CD14-positive monocyte (primary cell): Measurements from ENCODE around the gene ZNF557. TPM values are rescaled to one million over a fixed set of nuclear protein-coding genes. Genes with fewer than 3 reads are reported as not detected.

ENCODE experiments used
- DNase-seq, 3 donors: peaks; one replicate each; pipeline ENCODE4 v3.0.0-alpha.2; 2011 to 2022
- H2AFZ ChIP-seq: 2 replicates; pipeline ENCODE4 v1.6.0; 2012; ENCODE audit warnings: mild to moderate bottlenecking, low read depth, low read length, inconsistent platforms; ENCODE audit not compliant: insufficient read depth, poor library complexity, severe bottlenecking
- H3K27ac ChIP-seq, 2 donors: 1 replicate in 1 of 2; 2 replicates in 1 of 2; pipeline ENCODE4 v1.5.1; 2012 to 2013; ENCODE audit warnings: low read length in 2 of 2, control low read depth in 1 of 2, inconsistent platforms in 1 of 2, low read depth in 1 of 2, mild to moderate bottlenecking in 1 of 2
- H3K27me3 ChIP-seq, 2 donors: one replicate each; pipeline versions ENCODE4 v1.6.0 to v1.6.1; 2011 to 2013; ENCODE audit warnings: low read length in 2 of 2; ENCODE audit not compliant: control insufficient read depth in 2 of 2, insufficient read depth in 2 of 2
- H3K36me3 ChIP-seq, 2 donors: replicated peaks in 1 of 2; 1 replicate in 1 of 2; 2 replicates in 1 of 2; pipeline versions ENCODE4 v1.5.1 to v1.6.1; 2012 to 2013; ENCODE audit warnings: low read length in 2 of 2, control low read depth in 1 of 2, inconsistent platforms in 1 of 2, mild to moderate bottlenecking in 1 of 2; ENCODE audit not compliant: insufficient read depth in 2 of 2, control insufficient read depth in 1 of 2
- H3K4me1 ChIP-seq, 2 donors: 1 replicate in 1 of 2; 2 replicates in 1 of 2; pipeline versions ENCODE4 v1.5.1 to v1.6.1; 2012 to 2013; ENCODE audit warnings: low read length in 2 of 2, control low read depth in 1 of 2, inconsistent platforms in 1 of 2, mild to moderate bottlenecking in 1 of 2, moderate library complexity in 1 of 2; ENCODE audit not compliant: insufficient read depth in 2 of 2, control insufficient read depth in 1 of 2
- H3K4me2 ChIP-seq: replicated peaks from 2 replicates; pipeline ENCODE3; 2012; ENCODE audit warnings: low read length, moderate library complexity, mild to moderate bottlenecking; ENCODE audit not compliant: poor library complexity, severe bottlenecking; ENCODE audit errors: extremely low read depth
- H3K4me3 ChIP-seq, 3 experiments: fragments of 200-600 bp in 1 of 3; sonication (generic) in 1 of 3; replicated peaks in 1 of 3; 1 replicate in 2 of 3; 2 replicates in 1 of 3; pipeline ENCODE4 v1.5.1; 2011 to 2013; ENCODE audit warnings: low read length in 3 of 3, mild to moderate bottlenecking in 3 of 3, control low read depth in 2 of 3, low read depth in 2 of 3, inconsistent platforms in 1 of 3, moderate library complexity in 1 of 3
- H3K79me2 ChIP-seq: 2 replicates; pipeline ENCODE4 v1.6.0; 2012; ENCODE audit warnings: mild to moderate bottlenecking, control low read depth, inconsistent platforms, low read length, moderate library complexity; ENCODE audit not compliant: insufficient read depth
- H3K9ac ChIP-seq: 2 replicates; pipeline ENCODE4 v1.6.0; 2017; ENCODE audit warnings: low read length, mild to moderate bottlenecking; ENCODE audit not compliant: insufficient read depth, poor library complexity, severe bottlenecking
- H3K9me3 ChIP-seq, 2 donors: replicated peaks in 1 of 2; 1 replicate in 1 of 2; 2 replicates in 1 of 2; pipeline versions ENCODE4 v1.5.1 to v1.6.1; 2012 to 2013; ENCODE audit warnings: low read length in 2 of 2, control low read depth in 1 of 2; ENCODE audit not compliant: control insufficient read depth in 1 of 2, insufficient read depth in 1 of 2
- H4K20me1 ChIP-seq: 2 replicates; pipeline ENCODE4 v1.6.0; 2012; ENCODE audit warnings: mild to moderate bottlenecking, low read length, control low read depth, moderate library complexity; ENCODE audit not compliant: insufficient read depth
- H3K27ac Mint-ChIP-seq, 7 donors: one replicate each; pipeline ENCODE4 v1.8.0; 2020; ENCODE audit warnings: mild to moderate bottlenecking in 7 of 7, mixed read lengths in 7 of 7, moderate library complexity in 6 of 7, inconsistent platforms in 2 of 7
- H3K27me3 Mint-ChIP-seq, 3 donors: one replicate each; pipeline ENCODE4 v1.8.0; 2021 to 2022; ENCODE audit warnings: low read depth in 3 of 3, mild to moderate bottlenecking in 3 of 3, mixed read lengths in 3 of 3, moderate library complexity in 3 of 3, inconsistent platforms in 1 of 3
- H3K36me3 Mint-ChIP-seq, 2 donors: one replicate each; pipeline ENCODE4 v1.8.0; 2020; ENCODE audit warnings: mixed read lengths in 2 of 2, inconsistent platforms in 1 of 2, mild to moderate bottlenecking in 1 of 2
- H3K4me1 Mint-ChIP-seq: one replicate; pipeline ENCODE4 v1.8.0; 2020; ENCODE audit warnings: mild to moderate bottlenecking, mixed read lengths
- H3K4me3 Mint-ChIP-seq, 2 donors: one replicate each; pipeline ENCODE4 v1.8.0; 2020; ENCODE audit warnings: mild to moderate bottlenecking in 2 of 2, mixed read lengths in 2 of 2, moderate library complexity in 1 of 2
- H3K9me3 Mint-ChIP-seq, 7 donors: one replicate each; pipeline ENCODE4 v1.8.0; 2020 to 2022; ENCODE audit warnings: mixed read lengths in 7 of 7, mild to moderate bottlenecking in 6 of 7, moderate library complexity in 6 of 7, inconsistent platforms in 2 of 7
- WGBS: methylation state at CpG from one replicate; pipeline ENCODE4 v1.1.5; 2013; ENCODE audit warnings: missing lambda C conversion rate; ENCODE audit not compliant: insufficient coverage; 5-methylcytosine and 5-hydroxymethylcytosine counted together
- intact Hi-C, 2 donors: fragments of 100-400 bp; cut with micrococcal nuclease; formaldehyde crosslinking; loops; one replicate each; pipeline versions ENCODE4 v1.15.0 to v1.15.1; 2023
- polyA plus RNA-seq, 3 donors: library from polyadenylated mRNA; depleted of rRNA in 1 of 3; unstranded in 2 of 3; stranded (reverse) in 1 of 3; fragments of 300-500 nt in 2 of 3; fragments of >200 nt in 1 of 3; fragmentation: Illumina TruSeq in 2 of 3; gene quantifications; 1 replicate in 2 of 3; 2 replicates in 1 of 3; pipeline ENCODE4 v1.2.3, GENCODE V29; 2012 to 2021
- TF ChIP-seq, protein P1 (sequence below): fragments of 200-600 bp; IDR thresholded peaks from one replicate; pipeline ENCODE4 v1.8.0; 2022; ENCODE audit warnings: antibody characterized with exemption, mild to moderate bottlenecking

The ZNF557 gene
- polyA plus RNA-seq, 3 donors: 0.87 to 3.4 (median 1.7) TPM

DNA sequence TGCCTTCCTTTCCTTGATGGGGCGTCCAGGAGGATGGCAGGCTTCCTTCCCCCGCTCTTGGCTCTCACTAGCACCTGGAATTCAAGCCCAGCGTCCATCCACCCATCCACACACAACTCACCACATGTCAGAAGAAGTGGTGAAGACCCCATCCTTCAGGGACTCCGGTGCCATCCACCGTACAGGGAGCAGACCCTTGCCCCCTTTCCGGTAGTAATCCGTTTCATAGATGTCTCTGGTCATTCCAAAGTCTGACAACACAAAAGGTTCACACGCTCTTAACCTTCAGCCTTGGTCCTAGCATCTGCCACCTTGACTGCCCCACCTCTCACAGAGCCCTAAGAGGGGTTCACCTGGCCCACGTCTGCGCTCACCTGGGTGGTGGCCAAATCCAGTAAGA is 51.0 kb downstream of the ZNF557 start:
- intact Hi-C loops: no loop called here
- no peaks in the 10 kb centered on the region for H4K20me1 ChIP-seq

DNA sequence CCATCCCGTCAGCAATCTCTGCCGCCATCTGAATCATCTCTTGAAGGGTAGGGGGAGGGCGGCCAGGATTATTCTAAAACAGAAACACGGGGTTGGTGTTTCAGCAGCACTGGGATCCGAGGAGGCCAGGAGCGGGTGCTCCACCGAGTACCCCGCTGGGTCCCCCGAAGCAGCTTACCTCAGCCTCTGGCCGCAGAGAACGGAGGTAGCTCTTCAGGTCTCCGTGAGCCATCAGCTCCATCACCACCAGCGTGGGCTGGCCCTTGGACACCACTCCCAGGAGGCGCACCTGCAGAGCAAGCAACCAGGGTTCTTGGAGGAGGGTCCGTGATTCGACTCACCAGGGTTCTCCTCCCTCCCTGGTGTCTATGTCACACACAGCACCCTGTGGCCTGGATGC is 53.2 kb downstream of the ZNF557 start:
- Histone ChIP-seq H3K27ac (no peak overlapping the region), H3K9me3 (peaks cover 17 to 18% of the 10 kb centered on the region in 2 donors), H4K20me1 (no peaks in the 10 kb centered on the region), H3K4me2 (no peak overlapping the region), H2AFZ (no peak overlapping the region), H3K27me3 (no peaks in the 10 kb centered on the region), H3K4me1 (no peaks in the 10 kb centered on the region), H3K36me3 (peaks cover 74 to 89% of the 10 kb centered on the region in 2 donors), H3K4me3 (no peak overlapping the region), H3K79me2 (no peaks in the 10 kb centered on the region), H3K9ac (no peak overlapping the region)
- Mint-ChIP-seq H3K36me3 (peaks cover 74 to 90% of the 10 kb centered on the region in 2 donors), H3K4me1 (no peaks in the 10 kb centered on the region), H3K27me3 (no peaks in the 10 kb centered on the region), H3K9me3 (peaks cover 7 to 24% (median 19%) of the 10 kb centered on the region in 7 donors), H3K4me3 (no peak overlapping the region), H3K27ac (no peak overlapping the region)
- WGBS: 95% methylated on average over 13 of the region's 16 CpGs
- no peak for DNase-seq
- TF ChIP-seq, protein P1, sequence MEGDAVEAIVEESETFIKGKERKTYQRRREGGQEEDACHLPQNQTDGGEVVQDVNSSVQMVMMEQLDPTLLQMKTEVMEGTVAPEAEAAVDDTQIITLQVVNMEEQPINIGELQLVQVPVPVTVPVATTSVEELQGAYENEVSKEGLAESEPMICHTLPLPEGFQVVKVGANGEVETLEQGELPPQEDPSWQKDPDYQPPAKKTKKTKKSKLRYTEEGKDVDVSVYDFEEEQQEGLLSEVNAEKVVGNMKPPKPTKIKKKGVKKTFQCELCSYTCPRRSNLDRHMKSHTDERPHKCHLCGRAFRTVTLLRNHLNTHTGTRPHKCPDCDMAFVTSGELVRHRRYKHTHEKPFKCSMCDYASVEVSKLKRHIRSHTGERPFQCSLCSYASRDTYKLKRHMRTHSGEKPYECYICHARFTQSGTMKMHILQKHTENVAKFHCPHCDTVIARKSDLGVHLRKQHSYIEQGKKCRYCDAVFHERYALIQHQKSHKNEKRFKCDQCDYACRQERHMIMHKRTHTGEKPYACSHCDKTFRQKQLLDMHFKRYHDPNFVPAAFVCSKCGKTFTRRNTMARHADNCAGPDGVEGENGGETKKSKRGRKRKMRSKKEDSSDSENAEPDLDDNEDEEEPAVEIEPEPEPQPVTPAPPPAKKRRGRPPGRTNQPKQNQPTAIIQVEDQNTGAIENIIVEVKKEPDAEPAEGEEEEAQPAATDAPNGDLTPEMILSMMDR: no peak
- intact Hi-C loops: no loop called here

More for the DNA sequence above, 51.0 kb downstream of the ZNF557 start:
- H3K36me3 Mint-ChIP-seq: peaks cover 73 to 91% of the 10 kb centered on the region in 2 donors
- Histone ChIP-seq H3K27me3 (no peaks in the 10 kb centered on the region), H3K4me2 (no peak overlapping the region), H3K4me1 (no peaks in the 10 kb centered on the region), H3K79me2 (no peaks in the 10 kb centered on the region), H3K9me3 (peaks cover 1 to 2% of the 10 kb centered on the region in 2 donors), H2AFZ (no peak overlapping the region), H3K4me3 (no peak overlapping the region), H3K27ac (no peak overlapping the region), H3K36me3 (peaks cover 69 to 89% of the 10 kb centered on the region in 2 donors), H3K9ac (no peak overlapping the region)
- H3K27ac Mint-ChIP-seq: peak overlapping the region in 1 of 7 donors; percentile 31
- H3K4me3 Mint-ChIP-seq: no peak overlapping the region
- H3K4me1 Mint-ChIP-seq: no peaks in the 10 kb centered on the region
- WGBS: 98% methylated on average over 7 of the region's 10 CpGs
- TF ChIP-seq, protein P1: no peak
- peaks cover 0 to 6% (median 3%) of the 10 kb centered on the region in 7 donors for H3K9me3 Mint-ChIP-seq
- no peak for DNase-seq
- H3K27me3 Mint-ChIP-seq: no peaks in the 10 kb centered on the region
